Mucosa of stomach (tissue), 1 donor: ENCODE data around the gene TAAR1.
"Not testable (repeated sequence)": the region's sequence is repeated elsewhere in the genome, so short reads cannot be mapped to it uniquely, and the experiment has no call there.

Source experiments
- H3K27me3 ChIP-seq: one replicate; pipeline ENCODE4 v1.7.0; 2013; ENCODE audit warnings: mild to moderate bottlenecking, low read length; ENCODE audit not compliant: control insufficient read depth, insufficient read depth
- H3K36me3 ChIP-seq: one replicate; pipeline ENCODE4 v1.7.0; 2013; ENCODE audit warnings: low read length; ENCODE audit not compliant: control insufficient read depth, insufficient read depth
- H3K4me1 ChIP-seq: one replicate; pipeline ENCODE4 v1.7.0; 2013; ENCODE audit warnings: mild to moderate bottlenecking, low read length; ENCODE audit not compliant: control insufficient read depth, insufficient read depth
- H3K4me3 ChIP-seq: one replicate; pipeline ENCODE4 v1.7.0; 2013; ENCODE audit warnings: low read length
- H3K9ac ChIP-seq: one replicate; pipeline ENCODE4 v1.7.0; 2013; ENCODE audit warnings: mild to moderate bottlenecking, low read length, moderate library complexity
- H3K9me3 ChIP-seq: one replicate; pipeline ENCODE4 v1.7.0; 2013; ENCODE audit warnings: mild to moderate bottlenecking, low read length, moderate library complexity; ENCODE audit not compliant: control insufficient read depth
- donor health status: Pancreatic carcinoma.

The TAAR1 gene

GRCh38 chr6:132659082-132659481 is at the start of gene TAAR1:
TSS of gene TAAR1 (minus strand) at chr6:132659182. CDS start at chr6:132646003, 13,179 bp downstream.
- Histone ChIP-seq H3K4me3 (no peak within 1 kb of the TSS), H3K4me1 (no peaks in the 10 kb centered on the region), H3K9ac (no peak within 1 kb of the TSS), H3K27me3 (peaks cover 37% of the 10 kb centered on the region), H3K36me3 (no peaks in the 10 kb centered on the region), H3K9me3 (no peaks in the 10 kb centered on the region)

DNA sequence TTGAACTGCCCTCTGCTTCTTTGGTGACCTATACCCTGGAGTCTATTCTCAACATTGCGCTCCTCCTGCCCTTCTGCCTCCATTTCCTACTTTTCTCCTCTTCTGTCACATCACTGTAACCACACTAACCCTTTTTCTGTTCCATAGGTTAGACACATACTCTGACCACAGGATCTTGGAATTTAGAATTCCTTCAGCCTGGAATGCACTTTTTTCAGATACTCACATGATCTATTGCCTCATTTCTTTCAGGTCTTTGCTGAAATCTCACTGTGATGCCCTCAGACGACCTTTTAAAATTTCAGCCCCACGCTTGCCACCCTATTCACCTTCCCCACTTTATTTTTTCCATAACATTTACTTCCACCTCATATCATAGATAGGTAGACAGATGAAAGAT is 49.8 kb upstream of the TAAR1 start:
- Histone ChIP-seq H3K36me3 (no peaks in the 10 kb centered on the region), H3K4me1 (peaks cover 16% of the 10 kb centered on the region), H3K27me3 (no peaks in the 10 kb centered on the region), H3K9ac (no peak overlapping the region), H3K9me3 (no peaks in the 10 kb centered on the region), H3K4me3 (no peak overlapping the region)

- peaks cover 9% of the 10 kb centered on the region for H3K4me1 ChIP-seq
- no peak overlapping the region for H3K9ac ChIP-seq
- H3K9me3 ChIP-seq: no peaks in the 10 kb centered on the region
- no peaks in the 10 kb centered on the region for H3K27me3 ChIP-seq
- H3K4me3 ChIP-seq: no peak overlapping the region
- H3K36me3 ChIP-seq: no peaks in the 10 kb centered on the region
Measured at GRCh38 chr6:132708002-132708401, 49.0 kb upstream of the TAAR1 start.

GRCh38 chr6:132706756-132707155 is 47.8 kb upstream of the TAAR1 start:
- not testable (repeated sequence) for H3K36me3 ChIP-seq, H3K9ac ChIP-seq, H3K4me1 ChIP-seq, H3K4me3 ChIP-seq, H3K27me3 ChIP-seq, H3K9me3 ChIP-seq

- Histone ChIP-seq H3K4me1 (no peaks in the 10 kb centered on the region), H3K36me3 (no peaks in the 10 kb centered on the region), H3K9ac (no peak overlapping the region), H3K4me3 (no peak overlapping the region), H3K27me3 (no peaks in the 10 kb centered on the region), H3K9me3 (no peaks in the 10 kb centered on the region)
Measured at GRCh38 chr6:132703936-132704335, 45.0 kb upstream of the TAAR1 start.

DNA sequence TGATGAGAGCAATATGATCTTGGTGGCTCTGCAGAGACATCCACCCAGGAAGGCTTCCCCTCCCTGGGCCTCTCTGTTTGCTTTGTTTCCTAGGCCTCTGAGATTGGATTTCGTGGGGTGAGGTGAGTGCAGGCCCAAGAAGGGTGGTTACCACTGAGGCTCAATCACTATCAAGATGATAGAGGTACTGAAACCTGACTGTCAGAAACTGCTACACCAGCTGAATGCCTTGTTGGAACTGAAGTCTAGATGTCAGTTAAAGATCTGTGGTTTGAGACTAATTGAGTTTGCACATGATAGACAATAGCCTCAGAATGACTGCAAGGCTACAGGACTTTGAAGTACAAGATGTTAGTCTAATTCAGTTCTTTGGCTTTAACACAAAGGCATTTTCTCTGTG is 39.6 kb upstream of the TAAR1 start:
- H3K4me1 ChIP-seq: peaks cover 9% of the 10 kb centered on the region
- H3K27me3 ChIP-seq: no peaks in the 10 kb centered on the region
- H3K36me3 ChIP-seq: no peaks in the 10 kb centered on the region
- no peak overlapping the region for H3K4me3 ChIP-seq
- no peak overlapping the region for H3K9ac ChIP-seq
- no peaks in the 10 kb centered on the region for H3K9me3 ChIP-seq

GRCh38 chr6:132695773-132696172 is 36.8 kb upstream of the TAAR1 start:
- H3K9ac ChIP-seq: no peak overlapping the region
- no peak overlapping the region for H3K4me3 ChIP-seq
- no peaks in the 10 kb centered on the region for H3K27me3 ChIP-seq
- no peaks in the 10 kb centered on the region for H3K36me3 ChIP-seq
- H3K4me1 ChIP-seq: peaks cover 15% of the 10 kb centered on the region
- no peaks in the 10 kb centered on the region for H3K9me3 ChIP-seq

GRCh38 chr6:132693478-132693877 is 34.5 kb upstream of the TAAR1 start:
- no peak overlapping the region for H3K9ac ChIP-seq
- H3K4me3 ChIP-seq: no peak overlapping the region
- H3K4me1 ChIP-seq: peaks cover 16% of the 10 kb centered on the region
- H3K27me3 ChIP-seq: no peaks in the 10 kb centered on the region
- no peaks in the 10 kb centered on the region for H3K9me3 ChIP-seq
- no peaks in the 10 kb centered on the region for H3K36me3 ChIP-seq

GRCh38 chr6:132690678-132691077 is 31.7 kb upstream of the TAAR1 start:
- no peak overlapping the region for H3K9ac ChIP-seq
- no peaks in the 10 kb centered on the region for H3K27me3 ChIP-seq
- H3K9me3 ChIP-seq: no peaks in the 10 kb centered on the region
- no peaks in the 10 kb centered on the region for H3K36me3 ChIP-seq
- H3K4me3 ChIP-seq: no peak overlapping the region
- peaks cover 26% of the 10 kb centered on the region for H3K4me1 ChIP-seq

- H3K9ac ChIP-seq: no peak overlapping the region
- H3K27me3 ChIP-seq: no peaks in the 10 kb centered on the region
- H3K4me3 ChIP-seq: no peak overlapping the region
- H3K9me3 ChIP-seq: no peaks in the 10 kb centered on the region
- no peaks in the 10 kb centered on the region for H3K36me3 ChIP-seq
- peaks cover 22% of the 10 kb centered on the region for H3K4me1 ChIP-seq
Measured at GRCh38 chr6:132687306-132687705, 28.3 kb upstream of the TAAR1 start.

DNA sequence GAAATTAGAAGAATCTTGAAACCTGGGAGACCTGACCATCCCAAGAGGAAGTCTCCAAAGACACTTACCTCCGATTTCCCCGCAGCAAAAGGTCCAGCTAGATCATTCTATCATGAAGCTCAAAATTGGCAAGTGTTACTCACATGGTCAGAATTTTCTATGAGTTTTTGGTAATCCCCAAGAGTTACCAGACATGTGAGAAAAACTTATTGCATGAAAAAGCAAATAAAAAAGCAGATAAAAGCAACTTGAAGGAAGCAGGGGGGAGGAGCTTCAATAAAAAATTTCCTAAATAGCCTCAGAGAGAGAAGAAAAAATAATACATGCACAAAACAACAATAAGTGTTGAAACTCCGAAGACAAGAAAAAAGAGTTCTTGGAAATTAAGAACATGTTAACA is 27.5 kb upstream of the TAAR1 start:
- Histone ChIP-seq H3K36me3 (no peaks in the 10 kb centered on the region), H3K9ac (no peak overlapping the region), H3K27me3 (no peaks in the 10 kb centered on the region), H3K4me1 (peaks cover 22% of the 10 kb centered on the region), H3K4me3 (no peak overlapping the region), H3K9me3 (no peaks in the 10 kb centered on the region)

- Histone ChIP-seq H3K36me3 (no peaks in the 10 kb centered on the region), H3K27me3 (no peaks in the 10 kb centered on the region), H3K9ac (no peak overlapping the region), H3K4me1 (peaks cover 11% of the 10 kb centered on the region), H3K4me3 (no peak overlapping the region), H3K9me3 (no peaks in the 10 kb centered on the region)
Measured at GRCh38 chr6:132685009-132685408, 26.0 kb upstream of the TAAR1 start.

DNA sequence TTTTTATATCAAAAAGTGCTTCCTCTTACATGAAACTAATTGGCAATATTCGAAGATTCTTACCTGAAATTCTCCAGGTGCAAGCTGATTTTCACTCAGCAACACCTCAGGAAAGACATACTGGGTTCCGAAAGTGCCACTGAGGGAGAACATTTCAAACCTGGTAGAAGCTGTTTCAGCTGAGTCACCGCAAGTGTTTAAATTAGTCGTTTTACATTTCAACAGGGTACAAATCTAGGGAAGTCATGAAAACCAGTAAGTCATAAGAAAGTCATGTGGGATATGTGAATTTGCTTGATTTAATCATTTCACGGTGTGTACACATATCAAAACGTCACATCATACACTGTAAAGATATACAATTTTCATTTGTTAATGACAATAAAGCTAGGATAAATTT is 25.3 kb upstream of the TAAR1 start:
- Histone ChIP-seq H3K9ac (no peak overlapping the region), H3K4me3 (no peak overlapping the region), H3K36me3 (no peaks in the 10 kb centered on the region), H3K9me3 (no peaks in the 10 kb centered on the region), H3K27me3 (no peaks in the 10 kb centered on the region), H3K4me1 (peaks cover 11% of the 10 kb centered on the region)
